GM12873 (cell line): ENCODE data around the gene FAM43B.

ENCODE experiments used
- TF ChIP-seq, protein P1 (sequence below): IDR thresholded peaks from 2 replicates; pipeline ENCODE4 v1.5.1; 2012; ENCODE audit warnings: low read depth, mild to moderate bottlenecking, moderate library complexity, low read length, control low read depth; ENCODE audit not compliant: insufficient read depth; ENCODE audit errors: missing control alignments

The FAM43B gene

DNA sequence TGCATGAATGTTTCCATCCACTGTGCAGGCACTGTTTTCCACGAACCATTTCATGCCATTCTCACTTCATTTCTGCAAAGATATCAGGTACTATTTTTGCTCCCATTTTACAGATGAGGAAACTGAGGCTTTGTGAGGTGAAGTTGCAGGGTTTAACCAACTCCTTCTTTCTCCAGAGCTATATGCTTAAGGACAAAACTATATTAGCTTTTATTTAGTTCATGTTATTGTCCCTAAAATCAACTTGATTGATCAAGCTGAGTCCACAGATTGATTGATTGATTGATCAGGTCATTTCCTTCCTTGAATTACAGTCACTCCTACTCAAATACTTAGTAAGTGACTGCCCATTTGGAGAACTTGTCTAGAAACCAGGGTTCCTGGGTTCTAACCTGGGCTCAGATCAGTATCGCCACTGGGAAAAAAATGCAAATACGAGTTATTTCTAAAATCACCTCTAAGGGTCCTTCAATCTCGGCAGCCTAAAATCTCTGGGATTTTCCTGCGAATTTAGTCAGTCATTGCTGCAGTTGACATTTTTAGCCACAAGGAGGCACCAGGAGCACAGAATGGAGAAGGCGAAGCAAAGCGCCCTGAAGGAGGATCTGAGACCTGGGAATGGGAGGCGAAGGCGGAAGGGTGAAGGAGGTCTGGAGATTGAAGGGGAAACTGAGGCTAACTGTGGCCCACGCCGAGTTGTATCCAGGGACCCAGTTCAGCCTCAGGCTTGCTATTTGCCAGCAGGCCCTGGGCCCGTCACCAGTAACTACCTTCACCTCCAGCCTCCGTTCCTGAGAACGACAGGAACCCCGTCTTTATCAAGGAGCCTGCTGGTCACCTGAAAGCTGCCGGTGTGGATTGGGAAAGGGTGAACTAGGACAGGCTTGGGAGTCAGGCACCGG lies 30.2 kb upstream of the FAM43B start:
- TF ChIP-seq, protein P1, sequence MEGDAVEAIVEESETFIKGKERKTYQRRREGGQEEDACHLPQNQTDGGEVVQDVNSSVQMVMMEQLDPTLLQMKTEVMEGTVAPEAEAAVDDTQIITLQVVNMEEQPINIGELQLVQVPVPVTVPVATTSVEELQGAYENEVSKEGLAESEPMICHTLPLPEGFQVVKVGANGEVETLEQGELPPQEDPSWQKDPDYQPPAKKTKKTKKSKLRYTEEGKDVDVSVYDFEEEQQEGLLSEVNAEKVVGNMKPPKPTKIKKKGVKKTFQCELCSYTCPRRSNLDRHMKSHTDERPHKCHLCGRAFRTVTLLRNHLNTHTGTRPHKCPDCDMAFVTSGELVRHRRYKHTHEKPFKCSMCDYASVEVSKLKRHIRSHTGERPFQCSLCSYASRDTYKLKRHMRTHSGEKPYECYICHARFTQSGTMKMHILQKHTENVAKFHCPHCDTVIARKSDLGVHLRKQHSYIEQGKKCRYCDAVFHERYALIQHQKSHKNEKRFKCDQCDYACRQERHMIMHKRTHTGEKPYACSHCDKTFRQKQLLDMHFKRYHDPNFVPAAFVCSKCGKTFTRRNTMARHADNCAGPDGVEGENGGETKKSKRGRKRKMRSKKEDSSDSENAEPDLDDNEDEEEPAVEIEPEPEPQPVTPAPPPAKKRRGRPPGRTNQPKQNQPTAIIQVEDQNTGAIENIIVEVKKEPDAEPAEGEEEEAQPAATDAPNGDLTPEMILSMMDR: peak; percentile 89

DNA sequence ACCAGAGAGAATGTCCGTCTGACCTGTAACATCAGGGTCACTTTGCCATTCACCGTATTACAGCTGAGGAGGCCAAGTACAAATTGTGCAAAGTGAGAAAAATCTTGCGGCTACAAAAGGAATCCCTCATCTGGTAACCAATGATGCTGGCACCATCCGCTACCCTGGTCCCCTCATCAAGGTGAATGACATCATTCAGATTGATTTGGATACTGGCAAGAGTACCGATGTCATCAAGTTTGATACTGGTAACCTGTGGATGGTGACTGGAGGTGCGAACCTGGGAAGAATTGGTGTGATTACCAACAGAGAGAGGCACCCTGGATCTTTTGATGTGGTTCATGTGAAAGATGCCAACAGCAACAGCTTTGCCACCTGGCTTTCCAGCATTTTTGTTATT lies 26.1 kb upstream of the FAM43B start:
- TF ChIP-seq, protein P1: no peak

DNA sequence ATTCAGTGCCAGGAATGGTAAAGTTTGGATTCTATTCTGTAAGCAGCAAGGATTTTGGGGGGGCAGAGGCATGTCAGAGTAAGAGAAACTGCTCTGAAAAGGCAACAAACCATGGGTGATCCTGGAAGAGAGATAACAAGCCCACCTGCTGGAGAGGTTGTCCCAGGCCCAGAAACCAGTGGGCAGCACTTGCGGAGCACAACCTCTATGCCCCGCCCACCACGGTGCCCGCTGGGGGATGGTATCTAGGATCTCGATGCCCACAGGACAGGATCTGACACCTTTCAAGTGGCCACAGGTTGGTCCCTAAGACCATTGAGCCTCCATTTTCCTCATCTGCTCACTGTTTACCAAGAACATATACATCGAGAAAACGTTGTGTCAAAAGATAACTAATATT lies 24.2 kb upstream of the FAM43B start:
- TF ChIP-seq, protein P1: no peak

DNA sequence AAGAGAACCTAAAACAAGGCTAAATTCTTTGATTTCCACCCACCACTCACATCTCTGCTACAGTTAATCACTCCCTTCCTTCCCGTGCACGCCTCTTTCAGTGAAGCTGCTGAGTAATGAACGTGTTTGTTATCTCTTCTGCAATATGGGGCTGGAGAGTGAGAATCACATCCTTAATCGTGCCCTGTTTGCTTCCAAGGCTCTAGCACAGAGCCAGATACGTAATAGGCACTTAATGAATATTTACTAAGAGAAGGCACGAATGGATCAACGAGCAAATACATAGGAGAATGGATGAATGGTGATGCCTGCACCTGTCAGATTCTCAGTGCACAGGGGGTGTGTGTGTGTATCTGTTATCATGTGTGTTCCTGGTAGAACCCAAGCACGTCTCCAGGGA lies 22.1 kb upstream of the FAM43B start:
- TF ChIP-seq, protein P1: no peak

DNA sequence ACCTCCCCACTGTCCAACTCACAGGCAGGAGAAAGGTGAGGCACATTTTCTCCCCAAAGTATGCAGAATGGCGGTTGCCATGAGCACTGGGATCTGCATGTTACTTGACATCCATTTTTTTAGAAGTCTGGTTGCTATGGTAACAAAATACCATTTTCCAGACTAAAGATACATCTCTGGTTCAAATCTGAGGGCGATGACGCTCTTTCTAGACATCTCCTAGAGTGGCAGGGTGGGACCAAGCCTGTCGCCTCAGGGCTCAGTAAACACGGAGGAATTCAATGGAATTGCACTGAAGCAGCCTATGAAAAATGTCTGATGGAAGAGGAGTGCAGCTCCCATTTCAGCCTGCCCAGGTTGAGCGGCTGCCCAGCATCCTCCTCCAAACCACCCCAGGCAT lies 21.5 kb upstream of the FAM43B start:
- TF ChIP-seq, protein P1: no peak

DNA sequence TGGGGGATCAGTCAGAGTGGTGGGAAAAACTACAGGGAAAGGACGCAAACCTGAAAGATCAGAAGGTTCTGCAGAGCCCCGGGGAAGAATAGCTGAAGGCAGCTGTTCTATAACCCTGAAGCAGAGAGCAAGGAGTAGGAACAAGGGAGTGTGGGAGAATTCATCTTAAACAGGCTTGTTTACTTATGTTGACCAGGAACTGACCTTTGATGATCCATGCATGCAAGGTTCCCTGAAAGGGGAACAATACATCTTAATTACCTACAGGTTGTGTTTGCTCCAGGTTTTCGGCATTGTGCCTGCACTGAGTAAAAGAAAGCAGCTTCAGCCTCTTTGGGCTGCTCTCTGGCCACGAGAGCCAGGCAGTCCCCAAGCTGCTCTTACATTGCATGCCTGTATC lies 18.7 kb upstream of the FAM43B start:
- TF ChIP-seq, protein P1: no peak

DNA sequence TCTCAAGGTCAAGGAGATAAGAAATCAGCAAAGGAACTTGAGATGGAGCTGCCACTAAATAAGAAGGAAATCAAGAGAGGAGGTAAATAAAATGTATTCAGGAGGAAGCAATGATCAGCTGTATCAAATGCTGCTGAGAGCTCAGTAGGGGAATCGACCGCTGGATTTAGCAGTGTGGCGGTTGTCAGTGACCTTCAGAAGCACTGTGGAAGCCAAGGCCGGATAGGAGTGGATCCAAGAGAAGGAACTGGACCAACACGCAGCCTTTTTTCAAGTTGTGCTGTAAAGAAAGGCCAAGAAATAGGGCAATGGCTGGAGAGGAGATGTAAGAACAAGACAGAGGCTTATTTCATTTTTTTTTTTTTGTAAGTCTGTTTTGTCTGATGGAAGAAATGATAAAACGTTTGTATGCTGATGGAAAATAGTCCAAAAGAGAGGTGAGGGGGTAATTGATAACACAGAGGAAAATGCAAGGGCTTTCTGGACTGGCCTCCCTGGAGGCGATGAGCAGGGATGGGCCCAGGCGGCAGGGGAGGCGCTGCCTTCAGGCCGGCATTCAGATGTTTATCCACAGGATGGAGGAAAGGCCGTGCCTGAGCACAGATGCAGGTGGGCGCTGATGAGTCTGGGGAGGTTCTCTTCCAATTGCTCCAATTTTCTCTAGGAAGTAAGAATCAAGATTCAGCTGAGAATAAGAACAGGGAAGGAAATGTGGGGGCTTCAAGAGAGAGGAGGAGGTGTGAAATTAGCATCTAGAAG lies 17.5 kb upstream of the FAM43B start:
- TF ChIP-seq, protein P1: no peak
